ENCODE measurements around the gene ADAMTS18.

DNA sequence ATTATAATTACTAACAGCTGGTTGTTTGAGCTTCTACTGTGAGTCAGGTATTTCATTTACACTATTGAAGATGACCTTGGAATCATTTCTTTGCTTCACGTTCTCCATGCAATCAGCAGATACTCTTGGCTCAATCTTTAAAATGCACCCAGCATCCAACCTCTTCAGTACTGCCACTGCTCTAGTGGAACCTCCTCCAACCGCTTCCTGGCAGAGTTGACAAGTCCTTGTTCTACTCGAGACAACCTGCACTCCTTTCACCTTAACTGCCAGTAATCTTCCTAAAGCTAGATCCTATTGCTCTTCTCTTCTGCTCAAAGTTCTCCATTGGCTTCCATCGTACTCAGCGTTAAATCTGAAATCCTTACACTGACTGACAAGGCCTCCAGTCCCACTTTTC, 149.2 kb downstream of the ADAMTS18 start:
- TF ChIP-seq, protein P1, sequence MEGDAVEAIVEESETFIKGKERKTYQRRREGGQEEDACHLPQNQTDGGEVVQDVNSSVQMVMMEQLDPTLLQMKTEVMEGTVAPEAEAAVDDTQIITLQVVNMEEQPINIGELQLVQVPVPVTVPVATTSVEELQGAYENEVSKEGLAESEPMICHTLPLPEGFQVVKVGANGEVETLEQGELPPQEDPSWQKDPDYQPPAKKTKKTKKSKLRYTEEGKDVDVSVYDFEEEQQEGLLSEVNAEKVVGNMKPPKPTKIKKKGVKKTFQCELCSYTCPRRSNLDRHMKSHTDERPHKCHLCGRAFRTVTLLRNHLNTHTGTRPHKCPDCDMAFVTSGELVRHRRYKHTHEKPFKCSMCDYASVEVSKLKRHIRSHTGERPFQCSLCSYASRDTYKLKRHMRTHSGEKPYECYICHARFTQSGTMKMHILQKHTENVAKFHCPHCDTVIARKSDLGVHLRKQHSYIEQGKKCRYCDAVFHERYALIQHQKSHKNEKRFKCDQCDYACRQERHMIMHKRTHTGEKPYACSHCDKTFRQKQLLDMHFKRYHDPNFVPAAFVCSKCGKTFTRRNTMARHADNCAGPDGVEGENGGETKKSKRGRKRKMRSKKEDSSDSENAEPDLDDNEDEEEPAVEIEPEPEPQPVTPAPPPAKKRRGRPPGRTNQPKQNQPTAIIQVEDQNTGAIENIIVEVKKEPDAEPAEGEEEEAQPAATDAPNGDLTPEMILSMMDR (IDR thresholded peaks at IDR 0.05), result no peak
- TF ChIP-seq POLR2A (IDR thresholded peaks at IDR 0.05), result no peak
